GM19395 (cell line): ENCODE data around the gene SHOX.
"Not testable (repeated sequence)": the region's sequence is repeated elsewhere in the genome, so short reads cannot be mapped to it uniquely, and the experiment has no call there.

Source experiments
- ATAC-seq: cut with Tn5 transposase; IDR thresholded peaks from one replicate; pipeline ENCODE4 v1.9.1; 2021; ENCODE audit warnings: mild to moderate bottlenecking, moderate library complexity; ENCODE audit not compliant: unreplicated experiment

Gene SHOX

DNA sequence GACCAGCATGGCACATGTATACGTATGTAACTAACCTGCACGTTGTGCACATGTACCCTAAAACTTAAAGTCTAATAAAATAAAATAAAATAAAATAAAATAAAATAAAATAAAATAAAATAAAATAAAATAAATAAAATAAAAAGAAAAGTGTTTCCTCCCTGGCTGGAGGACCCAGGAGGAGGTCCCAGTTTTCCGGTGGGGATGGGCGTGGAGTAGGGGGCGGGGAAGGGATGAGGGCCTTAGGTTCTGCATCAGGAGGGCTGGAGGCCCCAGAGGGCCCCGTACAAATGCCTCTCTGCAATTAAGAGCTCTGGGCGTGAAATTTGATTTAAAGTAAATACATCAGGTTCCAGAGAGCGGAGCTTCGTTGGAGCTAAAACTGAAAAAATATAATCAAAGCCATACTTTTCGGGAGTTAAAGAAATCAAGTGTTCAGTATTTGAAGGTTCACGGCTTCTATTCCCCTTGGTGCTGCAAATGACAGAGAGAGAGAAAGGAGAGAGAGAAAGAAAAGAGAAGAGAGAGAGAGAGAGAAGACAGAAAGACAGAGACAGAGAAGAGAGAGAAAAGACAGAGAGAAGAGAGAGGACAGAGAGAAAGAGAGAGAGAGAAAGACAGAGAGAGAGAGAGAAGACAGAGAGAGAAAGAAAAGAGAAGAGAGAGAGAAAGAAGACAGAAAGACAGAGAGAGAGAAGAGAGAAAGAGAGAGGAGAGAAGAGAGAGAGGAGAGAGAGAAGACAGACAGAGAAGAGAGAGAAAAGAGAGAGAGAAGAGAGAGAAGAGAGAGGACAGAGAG, 8.7 kb upstream of the SHOX start:
- no peak for ATAC-seq

DNA sequence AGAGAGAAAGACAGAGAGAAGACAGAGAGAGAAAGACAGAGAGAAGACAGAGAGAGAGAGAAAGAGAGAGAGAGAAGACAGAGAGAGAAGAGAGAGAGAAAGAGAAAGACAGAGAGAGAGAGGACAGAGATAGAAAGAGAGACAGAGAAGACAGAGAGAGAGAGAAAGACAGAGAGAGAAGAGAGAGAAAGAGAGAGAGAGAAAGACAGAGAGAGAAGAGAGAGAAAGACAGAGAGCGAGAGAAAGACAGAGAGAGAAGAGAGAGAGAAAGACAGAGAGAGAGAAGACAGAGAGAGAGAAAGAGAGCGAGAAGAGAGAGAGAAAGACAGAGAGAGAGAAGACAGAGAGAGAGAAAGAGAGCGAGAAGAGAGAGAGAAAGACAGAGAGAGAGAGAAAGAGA, 7.8 kb upstream of the SHOX start:
- ATAC-seq, result not testable (repeated sequence)

GRCh38 chrX:623268-623598, 7.4 kb upstream of the SHOX start:
- no peak for ATAC-seq

DNA sequence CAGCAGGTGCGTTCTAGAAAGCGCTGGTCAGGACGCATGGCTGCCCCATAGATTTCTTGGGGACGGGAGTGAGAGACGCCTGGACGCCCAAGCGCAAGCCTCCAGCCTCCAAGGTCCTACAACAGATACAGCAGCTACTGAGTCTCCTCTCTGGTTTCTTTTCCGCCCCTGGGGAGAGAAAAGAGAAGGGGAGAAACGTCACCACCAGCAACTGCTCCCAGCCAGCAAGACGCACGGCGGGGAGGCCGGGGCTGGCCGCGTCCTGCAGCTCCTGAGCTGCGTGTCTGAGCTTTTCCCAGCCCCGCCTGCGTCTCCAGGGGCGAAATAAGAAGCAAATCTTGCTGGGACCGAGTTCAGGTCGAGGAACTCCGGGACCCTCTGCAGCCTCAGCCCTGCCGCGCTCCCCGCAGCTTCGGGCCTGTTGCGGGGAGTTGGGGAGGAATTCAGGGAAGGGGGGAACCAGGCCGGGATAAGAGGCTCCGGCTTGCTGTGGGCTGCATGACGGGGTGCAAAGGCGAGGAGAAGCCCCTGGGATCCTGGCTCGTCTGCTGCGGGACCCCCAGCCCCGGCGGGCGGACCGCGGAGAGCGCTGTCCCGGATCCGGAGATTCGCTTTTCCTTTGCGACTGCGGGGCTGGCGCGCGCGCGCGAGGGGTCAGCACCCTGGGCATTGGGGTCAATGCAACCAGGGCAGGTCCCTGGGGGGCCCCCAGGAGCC, 6.8 kb upstream of the SHOX start:
- no peak for ATAC-seq

DNA sequence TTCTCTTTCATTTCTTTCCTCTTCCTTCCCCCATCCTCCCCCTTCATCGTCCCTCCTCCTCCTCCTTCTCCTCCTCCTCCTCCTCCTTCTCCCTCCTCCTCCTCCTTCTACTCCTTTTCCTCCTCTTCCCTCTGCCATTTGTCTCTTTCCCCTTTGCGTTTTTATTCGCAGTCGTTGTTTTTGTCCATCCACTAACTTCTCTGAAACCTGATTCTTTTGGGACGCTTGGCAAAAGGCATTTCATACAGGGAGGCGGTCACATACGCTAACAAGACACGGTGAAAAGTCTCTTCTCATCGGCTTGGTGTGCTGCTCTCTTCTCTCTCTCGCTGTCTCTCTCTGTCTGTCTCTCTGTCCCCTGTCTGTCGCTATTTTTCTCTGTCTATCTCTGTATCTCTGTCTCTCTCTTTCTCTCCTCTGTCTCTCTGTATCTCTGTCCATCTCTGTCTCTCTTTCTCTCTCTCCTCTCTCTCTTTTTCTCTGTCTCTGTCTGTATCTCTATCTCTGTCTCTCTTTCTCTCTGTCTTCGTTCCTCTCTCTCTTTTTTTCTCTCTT, 5.4 kb upstream of the SHOX start:
- no peak for ATAC-seq

- not testable (repeated sequence) for ATAC-seq
Measured at GRCh38 chrX:626047-626446, 4.5 kb upstream of the SHOX start.

- ATAC-seq, result no peak
Measured at GRCh38 chrX:626745-627509, 3.7 kb upstream of the SHOX start.

GRCh38 chrX:627510-627981, 3.0 kb upstream of the SHOX start:
- ATAC-seq, result no peak

- ATAC-seq, result no peak
Measured at GRCh38 chrX:627995-628394, 2.6 kb upstream of the SHOX start.

DNA sequence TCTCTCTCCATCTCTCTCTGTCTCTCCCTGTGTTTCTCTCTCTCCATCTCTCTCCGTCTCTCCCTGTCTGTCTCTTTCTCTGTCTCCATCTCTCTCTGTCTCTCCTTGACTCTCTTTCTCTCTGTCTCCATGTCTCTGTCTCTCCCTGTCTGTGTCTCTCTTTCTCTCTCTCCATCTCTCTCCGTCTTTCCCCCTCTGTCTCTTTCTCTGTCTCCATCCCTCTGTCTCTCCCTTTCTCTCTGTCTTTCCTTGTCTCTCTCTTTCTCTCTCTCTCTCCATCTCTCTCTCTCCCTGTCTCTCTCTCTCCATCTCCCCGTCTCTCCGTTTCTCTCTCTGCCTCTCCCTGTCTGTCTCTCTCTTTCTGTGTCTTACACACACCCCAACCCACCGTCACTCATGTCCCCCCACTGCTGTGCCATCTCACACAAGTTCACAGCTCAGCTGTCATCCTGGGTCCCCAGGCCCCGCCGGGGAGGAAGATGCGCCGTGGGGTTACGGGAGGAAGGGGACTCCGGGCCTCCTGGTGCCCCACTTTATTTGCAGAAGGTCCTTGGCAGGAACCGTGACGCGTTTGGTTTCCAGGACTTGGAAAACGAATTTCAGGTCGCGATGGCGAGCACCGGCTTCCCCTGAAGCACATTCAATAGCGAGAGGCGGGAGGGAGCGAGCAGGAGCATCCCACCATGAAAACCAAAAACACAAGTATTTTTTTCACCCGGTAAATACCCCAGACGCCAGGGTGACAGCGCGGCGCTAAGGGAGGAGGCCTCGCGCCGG, 1.2 kb upstream of the SHOX start:
- ATAC-seq, result no peak

DNA sequence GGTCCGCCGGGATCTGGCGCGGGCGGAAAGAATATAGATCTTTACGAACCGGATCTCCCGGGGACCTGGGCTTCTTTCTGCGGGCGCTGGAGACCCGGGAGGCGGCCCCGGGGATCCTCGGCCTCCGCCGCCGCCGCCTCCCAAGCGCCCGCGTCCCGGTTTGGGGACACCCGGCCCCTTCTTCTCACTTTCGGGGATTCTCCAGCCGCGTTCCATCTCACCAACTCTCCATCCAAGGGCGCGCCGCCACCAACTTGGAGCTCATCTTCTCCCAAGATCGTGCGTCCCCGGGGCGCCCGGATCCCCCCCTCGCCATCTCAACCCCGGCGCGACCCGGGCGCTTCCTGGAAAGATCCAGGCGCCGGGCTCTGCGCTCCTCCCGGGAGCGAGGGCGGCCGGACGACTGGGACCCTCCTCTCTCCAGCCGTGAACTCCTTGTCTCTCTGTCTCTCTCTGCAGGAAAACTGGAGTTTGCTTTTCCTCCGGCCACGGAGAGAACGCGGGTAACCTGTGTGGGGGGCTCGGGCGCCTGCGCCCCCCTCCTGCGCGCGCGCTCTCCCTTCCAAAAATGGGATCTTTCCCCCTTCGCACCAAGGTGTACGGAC, 482 bp upstream of the SHOX start:
- ATAC-seq, result no peak

DNA sequence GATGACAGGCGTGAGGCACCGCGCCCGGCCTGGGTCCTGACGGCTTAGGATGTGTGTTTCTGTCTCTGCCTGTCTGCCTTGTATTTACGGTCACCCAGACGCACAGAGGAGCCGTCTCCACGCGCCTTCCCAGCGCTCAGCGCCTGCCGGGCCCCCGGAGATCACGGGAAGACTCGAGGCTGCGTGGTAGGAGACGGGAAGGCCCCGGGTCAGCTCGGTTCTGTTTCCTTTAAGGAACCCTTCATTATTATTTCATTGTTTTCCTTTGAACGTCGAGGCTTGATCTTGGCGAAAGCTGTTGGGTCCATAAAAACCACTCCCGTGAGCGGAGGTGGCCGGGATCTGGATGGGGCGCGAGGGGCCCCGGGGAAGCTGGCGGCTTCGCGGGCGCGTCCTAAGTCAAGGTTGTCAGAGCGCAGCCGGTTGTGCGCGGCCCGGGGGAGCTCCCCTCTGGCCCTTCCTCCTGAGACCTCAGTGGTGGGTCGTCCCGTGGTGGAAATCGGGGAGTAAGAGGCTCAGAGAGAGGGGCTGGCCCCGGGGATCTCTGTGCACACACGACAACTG, 1.3 kb downstream of the SHOX start:
- no peak for ATAC-seq

DNA sequence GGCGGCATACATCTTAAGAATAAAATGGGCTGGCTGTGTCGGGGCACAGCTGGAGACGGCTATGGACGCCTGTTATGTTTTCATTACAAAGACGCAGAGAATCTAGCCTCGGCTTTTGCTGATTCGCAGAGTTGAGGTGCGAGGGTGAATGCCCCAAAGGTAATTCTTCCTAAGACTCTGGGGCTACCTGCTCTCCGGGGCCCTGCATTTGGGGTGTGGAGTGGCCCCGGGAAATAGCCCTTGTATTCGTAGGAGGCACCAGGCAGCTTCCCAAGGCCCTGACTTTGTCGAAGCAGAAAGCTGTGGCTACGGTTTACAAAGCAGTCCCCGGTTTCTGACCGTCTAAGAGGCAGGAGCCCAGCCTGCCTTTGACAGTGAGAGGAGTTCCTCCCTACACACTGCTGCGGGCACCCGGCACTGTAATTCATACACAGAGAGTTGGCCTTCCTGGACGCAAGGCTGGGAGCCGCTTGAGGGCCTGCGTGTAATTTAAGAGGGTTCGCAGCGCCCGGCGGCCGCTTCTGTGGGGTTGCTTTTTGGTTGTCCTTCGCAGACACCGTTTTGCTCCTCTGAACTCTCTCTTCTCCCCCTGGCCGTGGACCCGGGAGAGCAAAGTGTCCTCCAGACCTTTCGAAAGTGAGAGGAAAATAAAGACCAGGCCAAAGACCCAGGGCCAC, 1.9 kb downstream of the SHOX start:
- no peak for ATAC-seq

DNA sequence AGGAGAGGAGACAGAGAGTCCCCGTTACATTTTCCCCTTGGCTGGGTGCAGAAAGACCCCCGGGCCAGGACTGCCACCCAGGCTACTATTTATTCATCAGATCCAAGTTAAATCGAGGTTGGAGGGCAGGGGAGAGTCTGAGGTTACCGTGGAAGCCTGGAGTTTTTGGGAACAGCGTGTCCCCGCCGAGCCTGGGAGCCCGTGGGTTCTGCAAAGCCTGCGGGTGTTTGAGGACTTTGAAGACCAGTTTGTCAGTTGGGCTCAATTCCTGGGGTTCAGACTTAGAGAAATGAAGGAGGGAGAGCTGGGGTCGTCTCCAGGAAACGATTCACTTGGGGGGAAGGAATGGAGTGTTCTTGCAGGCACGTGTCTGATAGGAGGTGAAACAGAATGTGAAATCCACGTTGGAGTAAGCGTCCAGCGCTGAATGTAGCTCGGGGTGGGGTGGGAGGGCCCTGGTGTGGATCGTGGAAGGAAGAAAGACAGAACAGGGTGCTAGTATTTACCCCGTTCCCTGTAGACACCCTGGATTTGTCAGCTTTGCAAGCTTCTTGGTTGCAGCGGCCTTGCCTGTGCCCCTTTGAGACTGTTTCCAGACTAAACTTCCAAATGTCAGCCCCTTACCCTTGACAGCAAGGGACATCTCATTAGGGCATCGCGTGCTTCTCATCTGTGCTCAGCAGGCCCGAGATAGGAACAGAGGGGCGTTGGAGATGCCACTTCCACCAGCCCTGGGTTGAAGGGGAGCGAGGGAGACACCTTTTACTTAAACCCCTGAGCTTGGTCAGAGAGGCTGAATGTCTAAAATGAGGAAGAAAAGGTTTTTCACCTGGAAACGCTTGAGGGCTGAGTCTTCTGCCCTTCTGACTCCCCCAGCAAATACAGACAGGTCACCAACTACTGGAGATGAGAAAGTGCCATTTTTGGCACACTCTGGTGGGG, 2.7 kb downstream of the SHOX start:
- ATAC-seq, result no peak

DNA sequence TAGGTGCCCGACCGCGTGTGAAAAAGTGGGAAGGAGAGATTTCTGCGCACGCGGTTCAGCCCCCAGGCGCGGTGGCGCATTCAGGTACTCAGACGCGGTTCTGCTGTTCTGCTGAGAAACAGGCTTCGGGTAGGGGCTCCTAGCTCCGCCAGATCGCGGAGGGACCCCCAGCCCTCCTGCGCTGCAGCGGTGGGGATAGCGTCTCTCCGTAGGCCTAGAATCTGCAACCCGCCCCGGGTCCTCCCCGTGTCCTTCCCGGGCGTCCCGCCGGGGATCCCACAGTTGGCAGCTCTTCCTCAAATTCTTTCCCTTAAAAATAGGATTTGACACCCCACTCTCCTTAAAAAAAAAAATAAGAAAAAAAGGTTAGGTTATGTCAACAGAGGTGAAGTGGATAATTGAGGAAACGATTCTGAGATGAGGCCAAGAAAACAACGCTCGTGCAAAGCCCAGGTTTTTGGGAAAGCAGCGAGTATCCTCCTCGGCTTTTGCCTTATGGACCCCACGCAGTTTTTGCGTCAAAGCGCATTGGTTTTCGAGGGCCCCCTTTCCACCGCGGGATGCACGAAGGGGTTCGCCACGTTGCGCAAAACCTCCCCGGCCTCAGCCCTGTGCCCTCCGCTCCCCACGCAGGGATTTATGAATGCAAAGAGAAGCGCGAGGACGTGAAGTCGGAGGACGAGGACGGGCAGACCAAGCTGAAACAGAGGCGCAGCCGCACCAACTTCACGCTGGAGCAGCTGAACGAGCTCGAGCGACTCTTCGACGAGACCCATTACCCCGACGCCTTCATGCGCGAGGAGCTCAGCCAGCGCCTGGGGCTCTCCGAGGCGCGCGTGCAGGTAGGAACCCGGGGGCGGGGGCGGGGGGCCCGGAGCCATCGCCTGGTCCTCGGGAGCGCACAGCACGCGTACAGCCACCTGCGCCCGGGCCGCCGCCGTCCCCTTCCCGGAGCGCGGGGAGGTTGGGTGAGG, 3.7 kb downstream of the SHOX start:
- ATAC-seq, result no peak

GRCh38 chrX:635428-636090, 5.0 kb downstream of the SHOX start:
- no peak for ATAC-seq
